GM12878 (cell line): Measurements from ENCODE around the gene TGM5. TPM values are rescaled to one million over a fixed set of nuclear protein-coding genes. Genes with fewer than 3 reads are reported as not detected.

Experiments
- GATAD2B ChIP-seq: fragments of 450-650 bp; conservative IDR thresholded peaks from 2 replicates; pipeline ENCODE4 v1.6.1; 2017; ENCODE audit warnings: low read depth, mild to moderate bottlenecking, moderate library complexity
- IKZF1 ChIP-seq: fragments of 450-650 bp; conservative IDR thresholded peaks from 2 replicates; pipeline ENCODE4 v1.6.1; 2017; ENCODE audit warnings: antibody characterized with exemption, mild to moderate bottlenecking
- MEF2B ChIP-seq: fragments of 450-650 bp; IDR thresholded peaks from 2 replicates; pipeline ENCODE4 v1.6.1; 2018; ENCODE audit warnings: mild to moderate bottlenecking, moderate library complexity; ENCODE audit not compliant: partially characterized antibody, poor library complexity, severe bottlenecking
- NR2C1 ChIP-seq: fragments of 450-650 bp; IDR thresholded peaks from 2 replicates; pipeline ENCODE4 v1.6.1; 2017; ENCODE audit warnings: antibody characterized with exemption, mild to moderate bottlenecking, moderate library complexity
- RELA ChIP-seq: fragments of 450-650 bp; IDR thresholded peaks from 2 replicates; pipeline ENCODE4 v1.8.0; 2014; ENCODE audit warnings: borderline replicate concordance; ENCODE audit not compliant: partially characterized antibody
- TCF12 ChIP-seq: IDR thresholded peaks from 2 replicates; pipeline ENCODE4 v1.6.1; 2011; ENCODE audit warnings: low read depth, mild to moderate bottlenecking, low read length
- polyA plus RNA-seq, 11 experiments: library from polyadenylated mRNA; depleted of rRNA in 4 of 11; unstranded in 6 of 11; stranded (reverse) in 5 of 11; fragments of >200 nt; fragmentation: Nextera tagmentation in 4 of 11; fragmentation: Illumina TruSeq in 1 of 11; extraction: Ambion mirVana in 4 of 11; extraction: Trizol in 1 of 11; gene quantifications; 1 replicate in 1 of 11; 2 replicates in 10 of 11; pipeline versions ENCODE4 v1.2.1 to v1.2.3, GENCODE V29; 2011 to 2016; ENCODE audit warnings: inconsistent platforms in 2 of 11, missing spikeins in 2 of 11, low read depth in 1 of 11
- total RNA-seq, 4 experiments: library from RNA; depleted of rRNA in 3 of 4; stranded (reverse); fragments of >200 nt in 3 of 4; fragmentation: Illumina TruSeq in 1 of 4; extraction: Trizol in 1 of 4; gene quantifications; 2 replicates each; pipeline versions ENCODE4 v1.2.1 to v1.2.3, GENCODE V29; 2013 to 2021
- TF ChIP-seq, protein P1 (sequence below): IDR thresholded peaks from 2 replicates; pipeline ENCODE4 v1.6.1; 2012; ENCODE audit warnings: low read depth, low read length, improper control_type of control experiment
- TF ChIP-seq, protein P2 (sequence below): fragments of 450-650 bp; IDR thresholded peaks from 2 replicates; pipeline ENCODE4 v1.6.1; 2017; ENCODE audit warnings: antibody characterized with exemption, mild to moderate bottlenecking, moderate library complexity
- TF ChIP-seq, protein P3 (sequence below): fragments of 450-650 bp; IDR thresholded peaks from 2 replicates; pipeline ENCODE4 v1.6.1; 2016; ENCODE audit warnings: mild to moderate bottlenecking, moderate library complexity, borderline replicate concordance
- TF ChIP-seq, protein P4 (sequence below): fragments of 450-650 bp; formaldehyde crosslinking; IDR thresholded peaks from 2 replicates; pipeline ENCODE4 v1.4.0; 2020; ENCODE audit warnings: mild to moderate bottlenecking, moderate library complexity
- TF ChIP-seq, protein P5 (sequence below), 3 experiments: IDR thresholded peaks in 2 of 3; conservative IDR thresholded peaks in 1 of 3; 2 replicates each; pipeline ENCODE4 v1.5.1; 2011; ENCODE audit warnings: low read depth in 3 of 3, low read length in 3 of 3, mild to moderate bottlenecking in 3 of 3, control low read depth in 2 of 3, moderate library complexity in 2 of 3, inconsistent platforms in 1 of 3, mixed read lengths in 1 of 3; ENCODE audit not compliant: control insufficient read depth in 2 of 3, insufficient read depth in 1 of 3; ENCODE audit errors: extremely low read depth in 1 of 3

The TGM5 gene
- total and polyA plus RNA-seq, 10 of the 15 experiments (the other 5 are each of a cell fraction or from before 2014, with no cell fraction given) = 4.4 to 27.1 (median 5.6) TPM

DNA sequence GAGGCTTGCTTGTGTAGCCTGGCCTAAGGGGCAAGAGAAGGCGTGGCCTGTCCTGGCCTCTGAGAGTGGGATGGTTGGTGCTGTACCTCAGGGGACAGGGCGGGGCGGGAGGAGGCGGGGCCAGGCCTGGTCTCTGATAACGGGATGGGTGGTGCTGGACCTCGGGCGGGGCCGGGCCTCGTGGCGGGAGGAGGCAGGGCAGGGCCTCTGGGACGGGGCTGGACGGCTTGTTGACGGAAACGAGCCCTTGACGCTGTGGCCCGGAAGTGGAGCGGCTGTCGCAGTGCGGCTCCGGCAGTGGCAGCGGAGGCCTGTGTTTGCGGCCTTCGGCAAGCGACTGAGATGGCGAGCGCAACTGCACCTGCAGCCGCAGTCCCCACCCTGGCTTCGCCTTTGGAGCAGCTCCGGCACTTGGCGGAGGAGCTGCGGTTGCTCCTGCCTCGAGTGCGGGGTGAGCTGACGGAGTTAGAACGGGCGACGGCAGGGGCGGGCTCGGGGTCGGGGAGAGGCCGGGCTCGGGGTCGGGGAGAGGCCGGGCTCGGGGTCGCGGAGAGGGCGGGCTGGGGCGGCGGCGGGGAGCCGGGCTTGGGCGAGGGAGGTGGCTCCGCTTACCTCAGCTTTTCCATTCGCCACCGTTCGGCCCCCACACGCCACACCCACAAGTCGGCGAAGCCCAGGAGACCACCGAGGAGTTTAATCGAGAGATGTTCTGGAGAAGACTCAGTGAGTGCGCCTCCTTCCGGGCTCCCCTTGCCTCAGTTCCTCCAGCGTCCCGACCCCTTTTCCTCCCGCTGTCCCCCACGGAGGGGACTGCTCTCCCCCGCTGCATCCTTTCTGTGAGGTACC lies 81.3 kb downstream of the TGM5 start, which contains the start of gene CCNDBP1 (continued):
- TF ChIP-seq, protein P1, sequence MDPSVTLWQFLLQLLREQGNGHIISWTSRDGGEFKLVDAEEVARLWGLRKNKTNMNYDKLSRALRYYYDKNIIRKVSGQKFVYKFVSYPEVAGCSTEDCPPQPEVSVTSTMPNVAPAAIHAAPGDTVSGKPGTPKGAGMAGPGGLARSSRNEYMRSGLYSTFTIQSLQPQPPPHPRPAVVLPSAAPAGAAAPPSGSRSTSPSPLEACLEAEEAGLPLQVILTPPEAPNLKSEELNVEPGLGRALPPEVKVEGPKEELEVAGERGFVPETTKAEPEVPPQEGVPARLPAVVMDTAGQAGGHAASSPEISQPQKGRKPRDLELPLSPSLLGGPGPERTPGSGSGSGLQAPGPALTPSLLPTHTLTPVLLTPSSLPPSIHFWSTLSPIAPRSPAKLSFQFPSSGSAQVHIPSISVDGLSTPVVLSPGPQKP = peak; percentile 85
- TF ChIP-seq, protein P2, sequence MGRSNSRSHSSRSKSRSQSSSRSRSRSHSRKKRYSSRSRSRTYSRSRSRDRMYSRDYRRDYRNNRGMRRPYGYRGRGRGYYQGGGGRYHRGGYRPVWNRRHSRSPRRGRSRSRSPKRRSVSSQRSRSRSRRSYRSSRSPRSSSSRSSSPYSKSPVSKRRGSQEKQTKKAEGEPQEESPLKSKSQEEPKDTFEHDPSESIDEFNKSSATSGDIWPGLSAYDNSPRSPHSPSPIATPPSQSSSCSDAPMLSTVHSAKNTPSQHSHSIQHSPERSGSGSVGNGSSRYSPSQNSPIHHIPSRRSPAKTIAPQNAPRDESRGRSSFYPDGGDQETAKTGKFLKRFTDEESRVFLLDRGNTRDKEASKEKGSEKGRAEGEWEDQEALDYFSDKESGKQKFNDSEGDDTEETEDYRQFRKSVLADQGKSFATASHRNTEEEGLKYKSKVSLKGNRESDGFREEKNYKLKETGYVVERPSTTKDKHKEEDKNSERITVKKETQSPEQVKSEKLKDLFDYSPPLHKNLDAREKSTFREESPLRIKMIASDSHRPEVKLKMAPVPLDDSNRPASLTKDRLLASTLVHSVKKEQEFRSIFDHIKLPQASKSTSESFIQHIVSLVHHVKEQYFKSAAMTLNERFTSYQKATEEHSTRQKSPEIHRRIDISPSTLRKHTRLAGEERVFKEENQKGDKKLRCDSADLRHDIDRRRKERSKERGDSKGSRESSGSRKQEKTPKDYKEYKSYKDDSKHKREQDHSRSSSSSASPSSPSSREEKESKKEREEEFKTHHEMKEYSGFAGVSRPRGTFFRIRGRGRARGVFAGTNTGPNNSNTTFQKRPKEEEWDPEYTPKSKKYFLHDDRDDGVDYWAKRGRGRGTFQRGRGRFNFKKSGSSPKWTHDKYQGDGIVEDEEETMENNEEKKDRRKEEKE = no peak
- TF ChIP-seq, protein P3, sequence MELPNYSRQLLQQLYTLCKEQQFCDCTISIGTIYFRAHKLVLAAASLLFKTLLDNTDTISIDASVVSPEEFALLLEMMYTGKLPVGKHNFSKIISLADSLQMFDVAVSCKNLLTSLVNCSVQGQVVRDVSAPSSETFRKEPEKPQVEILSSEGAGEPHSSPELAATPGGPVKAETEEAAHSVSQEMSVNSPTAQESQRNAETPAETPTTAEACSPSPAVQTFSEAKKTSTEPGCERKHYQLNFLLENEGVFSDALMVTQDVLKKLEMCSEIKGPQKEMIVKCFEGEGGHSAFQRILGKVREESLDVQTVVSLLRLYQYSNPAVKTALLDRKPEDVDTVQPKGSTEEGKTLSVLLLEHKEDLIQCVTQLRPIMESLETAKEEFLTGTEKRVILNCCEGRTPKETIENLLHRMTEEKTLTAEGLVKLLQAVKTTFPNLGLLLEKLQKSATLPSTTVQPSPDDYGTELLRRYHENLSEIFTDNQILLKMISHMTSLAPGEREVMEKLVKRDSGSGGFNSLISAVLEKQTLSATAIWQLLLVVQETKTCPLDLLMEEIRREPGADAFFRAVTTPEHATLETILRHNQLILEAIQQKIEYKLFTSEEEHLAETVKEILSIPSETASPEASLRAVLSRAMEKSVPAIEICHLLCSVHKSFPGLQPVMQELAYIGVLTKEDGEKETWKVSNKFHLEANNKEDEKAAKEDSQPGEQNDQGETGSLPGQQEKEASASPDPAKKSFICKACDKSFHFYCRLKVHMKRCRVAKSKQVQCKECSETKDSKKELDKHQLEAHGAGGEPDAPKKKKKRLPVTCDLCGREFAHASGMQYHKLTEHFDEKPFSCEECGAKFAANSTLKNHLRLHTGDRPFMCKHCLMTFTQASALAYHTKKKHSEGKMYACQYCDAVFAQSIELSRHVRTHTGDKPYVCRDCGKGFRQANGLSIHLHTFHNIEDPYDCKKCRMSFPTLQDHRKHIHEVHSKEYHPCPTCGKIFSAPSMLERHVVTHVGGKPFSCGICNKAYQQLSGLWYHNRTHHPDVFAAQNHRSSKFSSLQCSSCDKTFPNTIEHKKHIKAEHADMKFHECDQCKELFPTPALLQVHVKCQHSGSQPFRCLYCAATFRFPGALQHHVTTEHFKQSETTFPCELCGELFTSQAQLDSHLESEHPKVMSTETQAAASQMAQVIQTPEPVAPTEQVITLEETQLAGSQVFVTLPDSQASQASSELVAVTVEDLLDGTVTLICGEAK = peak; percentile 54; the same call in 1 of the 2 replicates
- TF ChIP-seq, protein P4, sequence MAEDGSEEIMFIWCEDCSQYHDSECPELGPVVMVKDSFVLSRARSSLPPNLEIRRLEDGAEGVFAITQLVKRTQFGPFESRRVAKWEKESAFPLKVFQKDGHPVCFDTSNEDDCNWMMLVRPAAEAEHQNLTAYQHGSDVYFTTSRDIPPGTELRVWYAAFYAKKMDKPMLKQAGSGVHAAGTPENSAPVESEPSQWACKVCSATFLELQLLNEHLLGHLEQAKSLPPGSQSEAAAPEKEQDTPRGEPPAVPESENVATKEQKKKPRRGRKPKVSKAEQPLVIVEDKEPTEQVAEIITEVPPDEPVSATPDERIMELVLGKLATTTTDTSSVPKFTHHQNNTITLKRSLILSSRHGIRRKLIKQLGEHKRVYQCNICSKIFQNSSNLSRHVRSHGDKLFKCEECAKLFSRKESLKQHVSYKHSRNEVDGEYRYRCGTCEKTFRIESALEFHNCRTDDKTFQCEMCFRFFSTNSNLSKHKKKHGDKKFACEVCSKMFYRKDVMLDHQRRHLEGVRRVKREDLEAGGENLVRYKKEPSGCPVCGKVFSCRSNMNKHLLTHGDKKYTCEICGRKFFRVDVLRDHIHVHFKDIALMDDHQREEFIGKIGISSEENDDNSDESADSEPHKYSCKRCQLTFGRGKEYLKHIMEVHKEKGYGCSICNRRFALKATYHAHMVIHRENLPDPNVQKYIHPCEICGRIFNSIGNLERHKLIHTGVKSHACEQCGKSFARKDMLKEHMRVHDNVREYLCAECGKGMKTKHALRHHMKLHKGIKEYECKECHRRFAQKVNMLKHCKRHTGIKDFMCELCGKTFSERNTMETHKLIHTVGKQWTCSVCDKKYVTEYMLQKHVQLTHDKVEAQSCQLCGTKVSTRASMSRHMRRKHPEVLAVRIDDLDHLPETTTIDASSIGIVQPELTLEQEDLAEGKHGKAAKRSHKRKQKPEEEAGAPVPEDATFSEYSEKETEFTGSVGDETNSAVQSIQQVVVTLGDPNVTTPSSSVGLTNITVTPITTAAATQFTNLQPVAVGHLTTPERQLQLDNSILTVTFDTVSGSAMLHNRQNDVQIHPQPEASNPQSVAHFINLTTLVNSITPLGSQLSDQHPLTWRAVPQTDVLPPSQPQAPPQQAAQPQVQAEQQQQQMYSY (CRISPR knock-in tag) = no peak
- TF ChIP-seq NR2C1 = peak; percentile 72
- TF ChIP-seq, protein P5, sequence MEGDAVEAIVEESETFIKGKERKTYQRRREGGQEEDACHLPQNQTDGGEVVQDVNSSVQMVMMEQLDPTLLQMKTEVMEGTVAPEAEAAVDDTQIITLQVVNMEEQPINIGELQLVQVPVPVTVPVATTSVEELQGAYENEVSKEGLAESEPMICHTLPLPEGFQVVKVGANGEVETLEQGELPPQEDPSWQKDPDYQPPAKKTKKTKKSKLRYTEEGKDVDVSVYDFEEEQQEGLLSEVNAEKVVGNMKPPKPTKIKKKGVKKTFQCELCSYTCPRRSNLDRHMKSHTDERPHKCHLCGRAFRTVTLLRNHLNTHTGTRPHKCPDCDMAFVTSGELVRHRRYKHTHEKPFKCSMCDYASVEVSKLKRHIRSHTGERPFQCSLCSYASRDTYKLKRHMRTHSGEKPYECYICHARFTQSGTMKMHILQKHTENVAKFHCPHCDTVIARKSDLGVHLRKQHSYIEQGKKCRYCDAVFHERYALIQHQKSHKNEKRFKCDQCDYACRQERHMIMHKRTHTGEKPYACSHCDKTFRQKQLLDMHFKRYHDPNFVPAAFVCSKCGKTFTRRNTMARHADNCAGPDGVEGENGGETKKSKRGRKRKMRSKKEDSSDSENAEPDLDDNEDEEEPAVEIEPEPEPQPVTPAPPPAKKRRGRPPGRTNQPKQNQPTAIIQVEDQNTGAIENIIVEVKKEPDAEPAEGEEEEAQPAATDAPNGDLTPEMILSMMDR (IDR thresholded peaks at IDR 0.05 in 2 of 3, conservative IDR thresholded peaks at IDR 0.05 in 1 of 3; ENCODE audit: control insufficient read depth in 2 of 3, extremely low read depth in 1 of 3, insufficient read depth in 1 of 3, low read depth in 3 of 3, low read length in 3 of 3) = peak; percentile 28 to 32 (median 28); a peak in 5 of 6 replicates
- TF ChIP-seq IKZF1 = peak; percentile 55
- peak; percentile 66; the same call in 1 of the 2 replicates for TF ChIP-seq GATAD2B
- peak; percentile 73 for TF ChIP-seq TCF12
- peak; percentile 71 for TF ChIP-seq RELA
- TF ChIP-seq MEF2B = peak; percentile 36
